Activated naive CD4-positive, alpha-beta T cell treated with Interleukin-2 at 50 U/mL for 16 hours (primary cell): ENCODE measurements around the gene ZMYM4.

Source experiments
- DNase-seq: peaks from one replicate; pipeline ENCODE4 v3.0.0-alpha.2; 2020

The ZMYM4 gene

DNA sequence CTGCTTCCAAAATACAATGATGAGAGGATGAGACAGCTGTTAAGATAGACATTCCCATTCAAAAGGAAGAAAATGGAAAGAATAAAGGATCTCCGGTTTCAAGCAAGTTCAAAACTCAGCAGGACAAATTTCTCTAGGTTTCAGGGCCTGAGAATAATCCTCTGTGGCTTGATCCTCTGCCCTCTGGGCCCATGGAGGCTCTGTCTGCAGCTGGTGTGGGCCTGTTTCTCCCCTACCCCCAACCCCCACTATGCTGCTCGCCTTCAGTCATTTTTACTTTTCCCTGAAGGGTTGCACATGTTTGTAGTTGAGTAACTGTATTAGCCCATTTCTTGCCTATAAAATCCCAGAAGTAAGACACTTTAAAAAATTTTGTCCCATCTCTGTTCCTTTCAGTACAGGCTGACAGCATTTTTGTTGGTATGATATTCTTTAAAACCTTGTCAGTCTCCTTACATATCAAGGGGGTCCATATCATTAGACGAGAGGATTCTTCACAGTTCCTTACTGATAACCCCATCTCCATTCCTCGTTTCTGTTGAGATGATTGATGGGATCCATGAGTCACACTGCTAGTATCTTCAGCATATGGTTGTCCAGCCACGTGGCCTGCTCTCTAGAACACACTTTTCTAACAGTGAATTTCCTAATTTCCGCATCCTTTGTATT is 10.5 kb downstream of the ZMYM4 start:
- no peak for DNase-seq

DNA sequence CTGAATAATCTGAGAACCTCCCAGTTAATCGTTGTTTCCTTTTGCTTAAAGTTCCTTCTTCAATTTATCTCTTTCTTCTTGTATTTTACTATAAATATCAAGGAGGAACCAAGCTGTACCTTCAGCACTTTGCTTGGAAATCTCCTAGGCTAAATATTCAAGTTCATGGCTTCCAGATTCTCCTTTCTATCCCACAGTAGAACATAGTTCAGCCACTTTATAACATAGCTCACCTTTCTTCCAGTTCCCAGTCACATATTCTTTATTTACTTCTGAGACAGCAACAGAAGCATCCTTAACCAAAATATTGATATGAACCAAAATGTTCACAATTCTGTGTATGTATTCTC is 11.0 kb downstream of the ZMYM4 start:
- no peak for DNase-seq

DNA sequence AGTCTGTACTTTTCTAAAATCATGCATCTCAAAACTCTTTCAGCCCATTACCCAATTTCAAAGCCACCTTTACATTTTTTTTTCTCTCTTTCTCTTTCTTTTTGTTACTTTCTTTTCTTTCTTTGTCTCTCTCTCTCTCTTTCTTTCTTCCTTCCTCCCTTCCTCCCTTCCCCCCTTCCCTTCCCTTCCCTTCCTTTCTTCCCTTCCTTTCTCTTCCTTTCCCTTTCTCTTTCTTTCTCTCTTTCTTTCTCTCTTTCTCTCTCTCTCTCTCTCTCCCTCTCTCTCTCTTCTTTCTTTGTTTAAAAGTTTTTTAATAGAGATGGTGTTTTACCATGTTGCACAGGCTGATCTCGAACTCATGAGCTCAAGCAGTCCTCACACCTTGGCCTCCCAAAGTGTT is 11.5 kb downstream of the ZMYM4 start:
- DNase-seq, result no peak

DNA sequence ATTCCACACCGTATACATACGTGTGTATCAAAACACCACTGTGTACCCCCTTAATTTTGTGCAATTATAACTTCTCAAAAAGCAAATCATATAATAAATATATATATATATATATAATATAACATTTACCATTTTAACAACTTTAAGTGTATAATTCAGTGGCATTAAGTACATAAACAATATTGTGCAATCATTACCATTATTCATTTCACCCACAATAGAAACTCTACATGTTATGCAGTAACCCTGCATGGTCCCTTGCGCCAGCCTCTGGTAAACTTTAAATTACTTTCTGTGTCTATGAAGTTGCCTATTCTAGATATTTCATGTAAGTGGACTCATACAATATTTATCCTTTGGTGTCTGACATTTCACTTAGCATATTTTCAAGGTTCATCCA is 13.1 kb downstream of the ZMYM4 start:
- DNase-seq, result no peak

DNA sequence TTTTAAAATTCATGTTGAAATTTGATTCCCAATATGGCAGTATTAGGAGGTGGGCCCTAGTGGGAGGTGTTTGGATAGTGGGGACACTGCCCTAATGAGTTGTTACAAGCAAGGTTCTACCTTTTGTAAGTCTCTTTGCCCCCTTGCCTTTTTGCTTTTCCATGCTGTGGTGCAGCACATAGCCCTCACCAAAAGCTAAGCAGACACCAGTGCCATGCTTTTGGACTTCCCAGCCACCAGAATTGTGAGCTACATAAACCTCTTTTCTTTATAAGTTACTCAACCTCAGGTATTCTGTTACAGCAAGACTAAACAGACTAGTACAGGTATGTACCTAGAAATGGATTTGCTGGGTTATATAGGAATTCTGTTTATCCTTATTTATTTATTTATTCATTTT is 13.7 kb downstream of the ZMYM4 start:
- DNase-seq, result no peak

DNA sequence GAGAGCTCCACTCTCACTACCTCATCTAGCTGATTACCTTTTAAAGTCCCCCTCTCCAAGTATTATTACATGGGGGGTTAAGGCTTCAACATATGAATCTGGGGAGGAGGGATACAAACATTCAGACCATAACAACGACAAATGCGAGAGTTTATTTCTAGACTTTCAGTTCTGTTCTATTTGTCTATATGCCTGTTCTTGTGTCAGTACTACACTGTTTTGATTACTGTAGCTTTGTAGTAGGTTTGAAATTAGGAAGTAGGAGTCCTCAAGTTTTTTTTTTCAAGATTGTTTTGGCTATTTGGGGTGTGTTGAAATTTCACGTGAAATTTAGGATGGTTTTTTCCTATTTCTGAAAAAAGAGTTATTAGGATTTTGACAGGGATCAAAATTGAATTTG is 16.3 kb downstream of the ZMYM4 start:
- DNase-seq, result no peak

DNA sequence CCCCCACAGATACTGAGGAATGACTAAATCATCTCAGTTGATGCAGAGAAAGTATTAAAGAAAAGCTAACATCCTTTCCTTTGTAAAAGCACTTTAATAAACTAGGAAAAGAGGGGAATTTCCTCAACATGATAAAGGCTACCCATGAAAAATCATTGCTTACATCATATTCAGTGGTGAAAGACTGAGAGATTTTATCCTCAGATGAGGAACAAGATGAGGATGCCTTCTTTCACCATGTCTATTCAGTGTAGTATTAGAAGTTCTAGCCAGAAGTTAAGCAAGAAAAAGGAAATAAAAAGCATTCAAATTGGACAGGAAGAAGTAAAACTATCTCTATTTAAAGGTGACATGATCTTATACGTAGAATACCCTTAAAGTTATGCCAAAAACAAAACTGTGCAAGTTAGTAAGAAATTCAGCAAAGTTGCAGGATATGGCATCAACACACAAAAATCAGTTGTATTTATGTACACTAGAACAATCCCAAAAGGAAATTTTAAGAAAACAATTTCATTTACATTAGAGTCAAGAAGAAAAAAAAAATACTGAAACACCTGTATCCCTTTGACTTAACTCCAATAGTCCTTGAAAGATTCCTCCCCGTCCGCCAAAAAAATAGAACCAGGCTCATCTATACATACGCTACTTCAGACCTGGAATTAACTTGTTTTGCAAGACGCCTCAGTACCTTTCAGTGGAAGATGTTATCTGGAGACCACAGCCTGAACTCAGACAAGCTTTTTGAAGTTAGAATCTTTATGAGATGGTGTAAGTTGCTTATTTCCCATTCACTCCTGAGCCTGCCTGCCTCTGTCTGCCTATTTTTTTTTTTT is 17.5 kb downstream of the ZMYM4 start:
- DNase-seq, result no peak

DNA sequence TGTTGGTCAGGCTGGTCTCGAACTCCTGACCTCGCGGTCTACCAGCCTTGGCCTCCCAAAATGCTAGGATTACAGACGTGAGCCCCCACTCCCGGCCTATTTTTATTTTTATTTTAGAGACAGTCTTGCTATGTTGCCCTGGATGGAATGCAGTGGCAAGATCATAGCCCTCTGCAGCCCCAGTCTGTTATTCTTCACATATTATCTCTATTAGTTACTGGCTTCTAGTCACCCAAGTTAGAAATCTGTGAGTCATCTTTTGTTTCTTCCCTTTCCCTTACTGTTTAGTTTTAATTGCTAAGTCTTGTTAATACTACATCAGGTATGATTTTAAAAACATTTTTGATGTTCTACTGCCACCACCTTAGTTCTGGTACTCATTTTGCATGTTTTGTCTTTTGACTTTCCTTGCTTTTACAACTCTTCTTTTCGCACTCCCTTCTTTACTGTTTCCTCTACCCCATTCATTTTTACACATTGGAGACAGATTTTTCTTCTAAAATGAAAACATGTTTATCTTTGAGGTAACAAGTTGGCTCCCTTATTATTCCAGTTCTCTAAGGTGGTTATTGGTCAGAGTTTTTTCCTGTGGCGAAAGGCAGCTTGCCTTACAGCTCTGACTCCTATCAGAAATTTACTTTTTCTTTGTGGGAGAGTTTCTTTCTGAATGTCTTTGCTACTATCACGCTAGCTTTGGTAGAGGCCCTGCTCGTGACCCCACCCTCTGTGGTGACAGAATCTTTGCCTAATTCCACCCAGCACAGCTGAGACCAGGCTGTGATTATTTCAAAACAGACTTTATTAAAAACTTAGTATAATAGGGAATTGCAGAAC is 19.5 kb downstream of the ZMYM4 start:
- no peak for DNase-seq

DNA sequence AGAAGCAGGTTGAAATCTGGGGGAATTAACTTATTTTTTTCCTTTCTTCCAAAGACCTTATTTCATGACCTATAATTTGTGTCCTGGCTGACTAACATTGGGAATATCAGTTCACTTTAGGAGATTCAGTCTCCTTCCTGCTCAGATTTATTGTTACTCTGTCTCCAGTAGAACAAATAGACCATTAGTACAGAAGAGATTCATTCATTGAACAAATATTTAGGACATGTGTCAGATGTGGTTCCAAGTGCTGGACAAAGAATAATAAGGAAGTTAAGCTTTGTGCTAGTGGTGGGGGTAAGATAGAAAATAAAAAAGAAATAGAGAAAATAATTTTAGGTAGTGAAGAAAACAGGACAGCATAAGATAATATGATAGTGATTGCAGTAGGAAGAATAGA is 20.3 kb downstream of the ZMYM4 start:
- no peak for DNase-seq

DNA sequence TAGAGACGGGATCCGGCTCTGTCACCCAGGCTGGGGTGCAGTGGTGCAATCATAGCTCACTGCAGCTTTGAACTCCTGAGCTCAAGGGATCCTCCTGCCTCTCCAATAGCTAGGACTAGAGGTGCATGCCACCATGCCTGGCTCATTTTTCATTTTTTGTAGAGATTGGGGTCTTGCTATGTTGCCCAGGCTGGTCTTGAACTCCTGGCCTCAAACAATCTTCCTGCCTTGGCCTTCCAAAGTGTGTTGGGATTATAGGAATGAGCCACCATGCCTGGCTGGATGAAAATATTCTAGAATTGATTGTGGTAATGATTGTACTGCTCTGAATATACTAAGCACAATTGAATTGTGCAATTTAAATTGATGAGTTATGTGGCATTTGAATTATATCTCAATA is 21.9 kb downstream of the ZMYM4 start:
- no peak for DNase-seq

DNA sequence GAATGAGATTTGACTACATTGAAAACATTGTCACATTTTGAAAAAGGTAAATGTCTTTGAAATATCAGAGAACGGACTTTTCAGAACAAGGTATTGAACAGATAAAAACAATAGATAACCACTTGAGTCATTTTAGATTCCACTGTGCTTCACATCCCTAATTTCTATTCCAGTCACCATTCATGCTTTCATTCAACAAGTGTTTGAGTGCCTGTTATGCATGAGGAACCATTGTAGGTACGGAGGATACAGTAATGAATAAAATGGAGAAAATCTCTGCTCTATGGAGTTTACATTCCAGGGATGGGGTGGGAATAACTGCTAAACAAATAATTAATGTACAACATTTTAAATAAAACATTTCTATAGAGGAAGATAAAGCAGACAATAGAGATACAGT is 26.3 kb downstream of the ZMYM4 start:
- DNase-seq, result no peak

DNA sequence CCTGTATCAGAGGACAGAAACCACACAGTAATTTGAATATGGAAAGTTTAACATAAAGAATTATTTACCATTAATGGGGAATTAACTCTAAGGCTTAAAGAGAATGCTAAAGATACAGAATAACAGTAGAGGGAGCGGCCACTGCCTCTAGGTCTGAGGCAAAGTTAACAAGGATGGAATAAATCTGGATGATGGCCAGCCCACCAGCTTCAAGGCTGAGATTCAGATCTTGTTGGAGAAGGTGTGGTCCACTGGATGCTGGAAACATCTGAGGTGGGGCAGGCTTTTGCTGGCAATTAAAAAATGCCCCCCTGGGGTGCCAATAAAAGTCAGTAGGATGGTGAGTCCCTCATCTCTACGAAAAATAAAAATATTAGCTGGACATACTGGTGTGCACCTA is 29.4 kb downstream of the ZMYM4 start:
- no peak for DNase-seq

DNA sequence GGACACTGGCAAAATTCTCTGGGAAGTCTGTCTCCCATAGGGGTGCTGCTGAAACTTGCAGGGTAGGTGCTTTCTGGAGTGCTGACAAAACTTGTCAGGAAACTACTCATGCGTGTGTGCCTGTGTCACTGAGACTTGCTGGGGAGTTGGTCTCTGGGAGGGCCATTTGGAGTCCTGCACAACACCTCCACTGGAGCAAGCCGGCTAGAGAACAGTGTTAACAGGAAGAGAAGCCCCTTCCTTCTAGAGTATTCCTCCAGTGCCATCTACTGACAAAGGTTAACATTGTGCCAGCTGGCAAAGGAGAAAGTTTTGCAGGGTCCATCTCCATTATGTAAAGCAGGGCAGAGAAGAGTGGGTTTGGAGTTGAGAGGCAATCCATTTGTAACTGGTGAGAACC is 30.0 kb downstream of the ZMYM4 start:
- DNase-seq, result peak; percentile 6

DNA sequence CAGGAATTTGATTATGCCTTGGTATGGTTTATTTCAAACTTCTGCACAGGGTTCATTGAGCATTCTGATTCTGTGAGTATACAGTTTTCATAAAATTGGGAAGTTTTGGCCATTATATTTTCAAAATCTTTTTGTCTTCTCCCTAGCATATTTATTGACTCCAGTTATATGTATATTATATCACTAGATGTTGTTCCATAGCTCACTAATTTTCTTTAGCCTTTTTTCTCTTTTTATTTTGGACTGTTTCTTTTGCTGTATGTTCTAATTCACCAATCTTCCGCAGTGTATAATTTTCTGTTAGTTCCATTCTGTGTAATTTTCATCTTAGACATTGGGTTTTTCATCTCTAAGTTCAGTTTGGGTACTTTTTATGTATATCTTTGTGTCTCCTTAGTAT is 31.9 kb downstream of the ZMYM4 start:
- no peak for DNase-seq

DNA sequence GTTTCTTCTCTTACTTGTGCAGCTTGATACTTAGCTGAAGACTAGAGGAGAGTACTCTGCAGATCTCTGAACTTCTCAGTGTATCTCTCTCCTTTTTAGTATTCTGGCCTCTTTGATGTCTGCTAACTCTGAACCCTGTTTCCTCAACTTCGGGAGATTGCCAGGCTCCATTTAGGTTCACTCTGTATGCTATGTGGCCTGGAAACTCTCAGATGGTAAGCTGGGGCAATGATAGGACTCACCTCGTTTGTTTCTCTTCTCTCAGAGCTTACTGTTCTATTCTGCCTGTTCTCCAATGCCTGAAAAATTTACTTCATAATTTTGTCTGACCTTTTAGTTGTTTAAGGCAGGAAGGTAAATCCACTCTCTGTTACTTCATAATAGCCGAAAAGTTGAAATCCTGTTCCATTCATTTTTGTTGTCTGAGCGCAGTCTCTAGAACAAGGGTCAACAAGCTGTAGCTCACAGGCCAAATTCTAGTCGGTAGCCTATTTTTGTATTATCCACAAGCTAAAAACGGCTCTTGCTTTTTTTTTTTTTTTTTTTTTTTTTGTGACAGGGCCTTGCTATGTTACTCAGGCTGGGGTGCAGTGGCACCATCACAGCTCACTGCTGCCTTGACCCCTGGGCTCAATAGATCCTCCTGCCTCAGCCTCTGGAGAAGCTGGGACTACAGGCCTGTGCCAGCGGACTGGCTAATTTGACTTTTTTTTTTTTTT is 33.3 kb downstream of the ZMYM4 start:
- DNase-seq, result no peak

DNA sequence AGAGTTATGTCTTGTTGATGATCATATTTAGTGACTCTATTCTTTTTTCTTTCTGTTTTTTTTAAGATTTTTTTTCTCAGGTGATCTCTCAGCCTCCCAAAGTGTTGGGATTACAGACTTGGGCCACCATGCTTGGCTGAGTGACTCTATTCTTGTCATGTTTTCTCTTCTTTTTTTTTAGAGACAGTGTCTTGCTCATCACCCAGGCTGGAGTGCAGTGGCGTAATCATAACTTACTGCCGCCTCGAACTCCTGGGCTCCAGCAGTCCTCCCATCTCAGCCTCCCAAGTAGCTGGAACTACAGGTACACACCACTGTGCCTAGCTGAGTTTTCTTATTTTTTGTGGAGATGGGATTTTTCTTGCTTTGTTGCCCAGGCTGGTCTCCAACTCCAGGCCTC is 36.9 kb downstream of the ZMYM4 start:
- DNase-seq, result no peak

DNA sequence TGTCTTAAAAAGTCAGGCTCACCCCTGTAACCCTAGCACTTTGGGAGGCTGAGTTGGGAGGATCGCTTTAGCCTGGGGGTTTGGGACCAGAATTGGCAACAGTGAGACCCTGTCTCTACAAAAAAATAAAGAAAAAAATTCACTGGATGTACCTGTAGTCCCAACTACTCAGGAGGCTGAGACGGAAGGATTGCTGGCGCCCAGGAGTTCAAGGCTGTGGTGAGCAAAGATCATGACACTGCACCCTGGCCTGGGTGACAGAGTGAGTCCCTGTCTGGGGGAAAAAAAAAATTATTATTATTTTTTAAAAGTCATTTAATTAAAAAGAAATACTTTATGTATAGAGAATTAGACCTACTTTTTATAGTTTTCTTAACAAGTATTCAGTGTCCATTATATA is 47.1 kb downstream of the ZMYM4 start:
- no peak for DNase-seq

DNA sequence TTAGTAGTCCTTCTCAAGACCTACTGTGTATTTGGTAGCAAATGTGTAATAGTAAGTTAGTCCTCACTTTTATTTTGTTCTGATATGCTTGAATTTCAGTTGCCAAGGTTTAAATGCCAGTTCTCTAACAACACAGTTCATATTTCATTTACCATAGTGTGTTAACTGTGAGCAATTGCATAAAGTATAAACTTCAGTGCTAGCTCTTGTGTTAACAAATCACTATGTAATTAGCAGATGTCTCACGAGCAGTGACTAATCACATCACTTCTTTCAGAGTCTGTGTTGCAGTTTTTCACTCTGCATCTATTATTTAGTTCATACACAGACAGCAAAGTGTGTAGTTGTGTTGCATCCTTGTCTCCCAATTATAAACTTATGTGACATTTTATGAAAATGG is 47.8 kb downstream of the ZMYM4 start:
- DNase-seq, result no peak

DNA sequence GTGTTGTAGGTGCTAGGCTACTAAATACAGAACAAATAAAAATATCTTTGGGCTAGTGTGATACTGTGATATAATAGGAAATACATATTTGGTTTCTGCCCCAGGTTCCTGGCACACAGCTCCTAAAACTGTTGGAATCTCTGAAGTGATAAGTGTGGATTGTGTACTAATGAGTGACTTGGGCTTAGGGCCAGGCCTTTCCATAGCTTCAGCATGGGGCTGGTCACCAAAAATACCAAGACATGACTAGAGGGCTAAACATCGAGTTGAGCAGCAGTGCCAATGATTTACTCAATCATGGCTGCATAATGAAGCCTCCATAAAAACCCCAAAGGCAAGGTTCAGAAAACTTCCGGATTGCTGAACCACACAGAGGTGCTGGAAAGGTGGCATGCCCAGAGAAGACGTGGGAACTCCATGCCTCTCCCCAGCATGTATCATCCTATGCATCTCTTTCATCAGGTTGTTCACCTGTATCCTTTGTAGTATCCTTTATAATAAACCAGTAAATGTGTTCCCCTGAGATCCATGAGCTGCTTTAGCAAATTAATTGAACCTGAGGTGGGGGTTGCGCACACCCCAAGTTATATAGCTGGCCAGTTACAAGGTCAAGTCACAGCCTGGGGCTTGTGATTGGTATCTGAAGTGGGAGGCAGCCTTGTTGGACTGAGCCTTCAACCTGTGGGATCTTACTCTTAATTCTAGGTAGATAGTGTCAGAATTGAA is 51.6 kb downstream of the ZMYM4 start:
- no peak for DNase-seq

DNA sequence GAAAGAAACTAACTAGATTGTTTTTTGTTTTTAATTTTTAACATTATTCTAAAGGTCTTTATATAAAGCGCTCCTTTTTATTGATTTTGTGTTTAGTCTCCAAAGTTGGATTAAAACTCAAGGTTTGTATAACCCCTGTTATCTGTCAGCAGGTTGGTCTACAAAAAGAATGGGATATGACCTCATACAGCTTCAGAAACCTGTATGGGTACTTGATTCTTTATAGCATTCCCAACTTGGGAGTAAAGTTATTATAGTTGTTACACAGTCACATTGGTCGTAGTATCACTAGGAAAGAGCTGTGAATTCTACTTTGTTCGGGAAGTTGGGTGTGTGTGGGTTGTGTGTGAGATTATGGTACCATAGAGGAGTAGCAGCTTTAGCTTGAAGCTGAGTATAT is 52.4 kb downstream of the ZMYM4 start:
- DNase-seq, result no peak

DNA sequence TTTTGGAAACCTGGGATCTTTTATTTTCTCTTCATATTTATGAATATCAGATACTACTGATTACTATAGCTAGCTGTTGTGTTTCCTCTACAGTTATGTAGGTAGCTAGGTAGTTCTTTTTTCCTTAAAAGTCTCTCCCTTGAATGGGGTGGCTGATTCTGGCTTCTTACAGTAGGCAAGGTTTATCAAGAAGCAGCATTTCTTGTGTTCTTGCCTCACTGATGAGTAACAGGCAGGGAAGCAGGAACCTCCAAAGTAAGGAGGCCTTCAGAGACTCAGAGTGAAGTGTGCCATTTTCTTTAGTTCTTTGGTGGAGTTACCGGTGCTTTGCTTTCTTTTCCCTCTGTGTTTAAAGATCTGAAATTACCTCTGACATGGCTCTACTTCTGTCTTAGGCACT is 56.0 kb downstream of the ZMYM4 start:
- DNase-seq, result no peak

DNA sequence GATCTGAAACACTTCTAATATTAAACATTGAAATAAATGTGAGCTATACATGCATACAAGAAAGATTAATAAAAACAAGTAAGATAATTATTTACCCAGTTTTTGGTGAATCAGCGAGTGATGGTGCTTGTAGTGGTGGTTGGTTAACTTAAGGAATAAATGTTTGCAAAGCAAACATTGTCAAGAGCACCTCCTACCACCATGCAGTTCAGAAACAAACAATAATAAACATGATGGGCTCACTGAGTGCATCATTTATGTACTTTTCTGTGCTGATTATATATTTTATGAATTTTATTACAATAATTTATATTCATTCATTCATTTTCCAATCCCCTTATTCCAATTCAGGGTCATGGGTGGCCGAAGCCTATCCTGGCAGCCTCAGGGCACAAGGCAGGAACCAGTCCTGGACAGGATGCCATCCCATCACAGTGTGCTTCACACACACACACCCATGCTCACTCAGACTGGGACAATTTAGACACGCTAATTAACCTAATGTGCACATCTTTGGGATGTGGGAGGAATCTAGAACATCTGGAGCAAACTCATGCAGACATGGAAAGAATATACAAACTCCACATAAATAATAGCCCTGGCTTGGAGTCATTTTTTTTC is 57.8 kb downstream of the ZMYM4 start:
- DNase-seq, result no peak
